Ovary (tissue), 3 donors: Measurements from ENCODE around the gene CADPS.

ENCODE experiments used
- POLR2A ChIP-seq: fragments of 450-650 bp; IDR thresholded peaks from one replicate; pipeline ENCODE4 v1.6.1; 2017; ENCODE audit warnings: antibody characterized with exemption, mild to moderate bottlenecking, moderate library complexity
- TF ChIP-seq, protein P1 (sequence below), 3 donors: fragments of 450-650 bp in 2 of 3; fragments of 200-600 bp in 1 of 3; IDR thresholded peaks; one replicate each; pipeline versions ENCODE4 v1.5.1 to v1.8.0; 2016 to 2022; ENCODE audit warnings: antibody characterized with exemption in 3 of 3, mild to moderate bottlenecking in 1 of 3
- donor health status: DM: no; HTN: no; CAD: no.

DNA sequence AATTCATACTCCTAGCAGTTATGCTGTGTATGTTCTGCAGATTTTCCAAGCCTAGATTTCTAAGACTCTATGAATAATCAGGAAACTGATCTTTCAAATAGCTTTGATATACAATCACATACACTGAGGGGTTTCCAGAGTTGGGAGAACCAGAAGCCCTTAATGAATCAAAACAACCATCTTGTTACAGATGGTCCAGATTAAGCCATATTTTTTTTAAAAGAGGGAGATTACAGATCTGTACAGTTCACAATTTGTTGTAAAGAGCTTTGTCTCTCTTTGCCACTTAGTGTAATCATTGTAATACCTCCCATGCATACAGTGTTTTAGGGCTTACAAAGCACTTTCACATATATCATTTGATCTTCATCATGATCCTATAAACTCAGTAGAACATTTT is 47.7 kb downstream of the CADPS start:
- TF ChIP-seq POLR2A, result no peak
- TF ChIP-seq, protein P1, sequence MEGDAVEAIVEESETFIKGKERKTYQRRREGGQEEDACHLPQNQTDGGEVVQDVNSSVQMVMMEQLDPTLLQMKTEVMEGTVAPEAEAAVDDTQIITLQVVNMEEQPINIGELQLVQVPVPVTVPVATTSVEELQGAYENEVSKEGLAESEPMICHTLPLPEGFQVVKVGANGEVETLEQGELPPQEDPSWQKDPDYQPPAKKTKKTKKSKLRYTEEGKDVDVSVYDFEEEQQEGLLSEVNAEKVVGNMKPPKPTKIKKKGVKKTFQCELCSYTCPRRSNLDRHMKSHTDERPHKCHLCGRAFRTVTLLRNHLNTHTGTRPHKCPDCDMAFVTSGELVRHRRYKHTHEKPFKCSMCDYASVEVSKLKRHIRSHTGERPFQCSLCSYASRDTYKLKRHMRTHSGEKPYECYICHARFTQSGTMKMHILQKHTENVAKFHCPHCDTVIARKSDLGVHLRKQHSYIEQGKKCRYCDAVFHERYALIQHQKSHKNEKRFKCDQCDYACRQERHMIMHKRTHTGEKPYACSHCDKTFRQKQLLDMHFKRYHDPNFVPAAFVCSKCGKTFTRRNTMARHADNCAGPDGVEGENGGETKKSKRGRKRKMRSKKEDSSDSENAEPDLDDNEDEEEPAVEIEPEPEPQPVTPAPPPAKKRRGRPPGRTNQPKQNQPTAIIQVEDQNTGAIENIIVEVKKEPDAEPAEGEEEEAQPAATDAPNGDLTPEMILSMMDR (IDR thresholded peaks at IDR 0.05), result no peak
